BLaER1 treated with 17β-estradiol and CSF1 and Interleukin-3, amounts not matched to agents 10 nM and 100 nM (cell line): ENCODE measurements around the gene ZNF467.

Experiments
- H3K27ac ChIP-seq, 11 experiments: shearing (Covaris generic); formaldehyde crosslinking; 2 replicates each; pipeline ENCODE4 v1.8.1; 2022
- H3K27me3 ChIP-seq, 11 experiments: shearing (Covaris generic); formaldehyde crosslinking; 2 replicates each; pipeline ENCODE4 v1.8.1; 2022
- H3K36me3 ChIP-seq, 11 experiments: shearing (Covaris generic); formaldehyde crosslinking; 2 replicates each; pipeline ENCODE4 v1.8.1; 2022
- H3K4me1 ChIP-seq, 10 experiments: shearing (Covaris generic); formaldehyde crosslinking; 2 replicates each; pipeline ENCODE4 v1.8.1; 2022
- H3K4me2 ChIP-seq, 11 experiments: shearing (Covaris generic); formaldehyde crosslinking; 2 replicates each; pipeline ENCODE4 v1.8.1; 2022
- H3K4me3 ChIP-seq, 10 experiments: shearing (Covaris generic); formaldehyde crosslinking; 2 replicates each; pipeline ENCODE4 v1.8.1; 2022
- H3K9ac ChIP-seq, 11 experiments: shearing (Covaris generic); formaldehyde crosslinking; 2 replicates each; pipeline ENCODE4 v1.8.1; 2022
- H3K9me3 ChIP-seq, 11 experiments: shearing (Covaris generic); formaldehyde crosslinking; replicated peaks in 1 of 11; 2 replicates each; pipeline ENCODE4 v1.8.1; 2022
- H4K20me1 ChIP-seq, 11 experiments: shearing (Covaris generic); formaldehyde crosslinking; 2 replicates each; pipeline ENCODE4 v1.8.1; 2022
- Cebpa-rat ChIP-seq, 11 experiments: shearing (Covaris generic); IDR thresholded peaks; 2 replicates each; pipeline ENCODE4 v1.8.1; 2022

Gene ZNF467

DNA sequence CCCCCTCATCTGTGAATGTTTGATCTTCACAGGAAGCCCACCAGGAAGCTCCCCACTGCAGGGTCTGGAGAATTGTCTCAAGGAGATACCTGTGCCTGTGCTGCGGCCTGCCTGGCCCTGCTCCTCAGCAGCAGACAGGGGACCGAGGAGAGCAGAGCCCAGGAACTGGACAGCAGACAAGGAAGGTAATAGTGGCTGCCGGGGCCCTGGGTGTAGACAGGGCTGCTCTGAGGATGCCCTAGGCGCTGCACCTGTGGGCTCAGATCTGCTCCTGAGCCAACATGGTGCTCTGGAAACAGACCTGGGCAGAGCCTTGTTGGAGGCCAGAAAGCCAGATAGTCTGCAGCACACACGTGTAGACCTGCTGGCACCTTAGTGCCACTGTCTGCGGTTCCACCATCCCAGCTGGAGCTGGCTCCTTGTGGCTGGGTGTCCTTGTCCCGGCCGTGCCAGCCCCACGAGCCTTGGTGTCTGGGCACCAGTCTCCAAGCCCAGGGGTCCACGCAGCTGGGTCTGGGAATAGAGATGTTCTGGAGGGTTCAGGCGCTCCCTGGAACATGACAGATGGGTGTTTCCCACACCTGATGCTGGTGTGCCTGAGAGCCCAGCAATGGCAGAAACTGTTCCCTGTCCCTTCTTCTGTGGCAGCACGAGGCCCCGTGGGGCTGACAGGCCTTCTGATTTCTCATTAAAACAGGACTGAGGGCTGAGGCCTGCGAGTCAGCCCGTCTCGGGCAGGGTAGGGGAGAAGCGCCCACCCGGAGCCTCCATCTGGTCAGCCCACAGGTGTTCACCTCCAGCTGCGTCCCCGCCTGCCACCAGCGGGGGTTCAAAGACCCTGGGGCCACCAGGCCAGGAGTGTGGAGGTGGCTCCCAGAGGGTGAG, 44.7 kb downstream of the ZNF467 start:
- no peak overlapping the region for H3K4me2 ChIP-seq
- TF ChIP-seq Cebpa-rat (IDR thresholded peaks at IDR 0.05): no peak
- peaks cover 80 to 100% (median 99%) of the 10 kb centered on the region in 11 experiments for H3K36me3 ChIP-seq
- H3K4me3 ChIP-seq: no peak overlapping the region
- H3K9ac ChIP-seq: peak overlapping the region in 1 of 11 experiments; percentile 34; a peak in 3 of 22 replicates
- no peak overlapping the region for H3K27ac ChIP-seq
- no peaks in the 10 kb centered on the region for H3K27me3 ChIP-seq
- peaks cover 0 to 17% (median 0%) of the 10 kb centered on the region in 11 experiments; a peak in 3 of 22 replicates for H4K20me1 ChIP-seq
- H3K9me3 ChIP-seq: no peaks in the 10 kb centered on the region
- H3K4me1 ChIP-seq: peaks cover 14 to 48% (median 21%) of the 10 kb centered on the region in 10 experiments; a peak in 19 of 20 replicates

DNA sequence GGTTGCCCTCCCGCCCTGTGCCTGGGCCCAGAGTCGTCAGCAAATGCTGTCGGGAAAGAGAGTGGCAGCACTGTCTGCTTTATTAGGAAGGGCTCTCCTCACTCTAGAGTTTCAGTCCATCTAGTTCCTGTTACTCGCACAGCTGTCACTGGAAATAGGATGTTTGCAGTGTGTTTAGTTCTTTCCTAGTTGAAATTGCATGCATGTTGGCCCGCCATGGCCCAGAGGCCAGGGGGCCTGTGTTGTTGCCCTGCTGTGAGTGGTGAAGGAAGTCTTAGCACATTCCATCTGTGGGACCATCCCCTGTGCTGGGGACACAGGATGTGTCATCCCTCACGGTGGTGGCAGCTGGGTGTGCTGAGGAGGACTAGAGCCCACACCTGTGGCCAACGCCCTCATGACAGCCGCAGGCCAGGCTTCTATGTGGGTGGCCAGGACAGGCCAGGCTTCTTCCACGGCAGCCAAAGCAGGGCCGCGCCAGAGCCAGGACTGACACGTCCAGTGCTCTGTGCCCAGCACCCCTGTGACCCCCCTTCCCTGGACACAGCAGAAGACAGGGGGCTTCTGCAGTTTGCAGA, 45.4 kb downstream of the ZNF467 start:
- peaks cover 0 to 13% (median 0%) of the 10 kb centered on the region in 11 experiments; a peak in 2 of 22 replicates for H4K20me1 ChIP-seq
- H3K4me1 ChIP-seq: peaks cover 12 to 47% (median 17%) of the 10 kb centered on the region in 10 experiments; a peak in 18 of 20 replicates
- H3K9me3 ChIP-seq: no peaks in the 10 kb centered on the region
- peak overlapping the region in 1 of 11 experiments; percentile 25; a peak in 3 of 22 replicates for H3K9ac ChIP-seq
- no peak overlapping the region for H3K4me3 ChIP-seq
- TF ChIP-seq Cebpa-rat (IDR thresholded peaks at IDR 0.05): no peak
- no peaks in the 10 kb centered on the region for H3K27me3 ChIP-seq
- peaks cover 80 to 100% (median 99%) of the 10 kb centered on the region in 11 experiments for H3K36me3 ChIP-seq
- no peak overlapping the region for H3K27ac ChIP-seq
- peak overlapping the region in 2 of 11 experiments; percentile 30 to 91; a peak in 3 of 22 replicates for H3K4me2 ChIP-seq

DNA sequence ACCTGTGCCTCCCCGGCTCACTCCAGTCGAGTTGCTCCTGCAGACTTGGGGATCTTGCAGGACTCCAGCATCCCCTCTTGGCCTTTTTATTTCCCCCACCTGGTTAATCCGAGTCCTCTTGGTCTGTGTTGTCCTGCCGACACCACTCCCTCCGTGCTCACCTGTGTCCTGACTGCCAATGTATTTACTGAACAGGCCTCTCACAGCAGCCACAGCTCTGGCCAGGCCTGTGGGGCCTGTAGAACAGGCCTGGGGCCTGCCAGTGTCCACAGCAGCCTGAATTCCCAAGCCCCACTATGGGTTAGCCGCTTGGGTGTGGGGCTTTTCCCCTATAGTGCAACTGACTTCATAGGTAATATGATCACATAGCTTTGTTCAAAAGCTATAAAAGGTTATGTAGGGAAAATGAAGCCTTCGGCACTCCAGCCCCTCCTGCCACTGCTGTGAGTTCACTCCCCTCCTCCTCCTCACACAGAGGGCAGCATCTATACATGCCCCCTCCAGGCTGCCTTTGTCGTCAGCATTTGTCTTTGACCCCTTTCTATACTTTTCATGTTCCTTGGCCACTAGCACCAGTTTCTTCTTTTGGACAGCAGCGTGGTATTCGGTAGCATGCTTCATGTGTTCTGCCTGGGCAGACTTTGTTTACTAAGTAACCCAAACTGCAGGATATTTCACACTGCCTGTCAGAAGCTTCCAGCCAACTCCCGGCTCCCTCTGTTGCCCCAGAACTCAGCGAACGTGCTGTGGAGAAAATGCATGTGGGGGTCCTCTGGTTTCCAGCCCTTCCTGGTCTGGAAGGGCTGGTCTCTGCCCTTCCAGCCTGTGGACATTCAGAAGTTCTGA, 46.1 kb downstream of the ZNF467 start:
- no peak for TF ChIP-seq Cebpa-rat (IDR thresholded peaks at IDR 0.05)
- Histone ChIP-seq H4K20me1 (peaks cover 0 to 15% (median 0%) of the 10 kb centered on the region in 11 experiments; a peak in 2 of 22 replicates), H3K9me3 (no peaks in the 10 kb centered on the region), H3K9ac (peak overlapping the region in 2 of 11 experiments; percentile 11 to 25; a peak in 2 of 22 replicates), H3K4me1 (peaks cover 12 to 47% (median 17%) of the 10 kb centered on the region in 10 experiments; a peak in 18 of 20 replicates), H3K27ac (no peak overlapping the region), H3K4me3 (no peak overlapping the region), H3K4me2 (peak overlapping the region in 2 of 11 experiments; percentile 30 to 91; a peak in 3 of 22 replicates), H3K27me3 (no peaks in the 10 kb centered on the region), H3K36me3 (peaks cover 80 to 100% (median 99%) of the 10 kb centered on the region in 11 experiments)

DNA sequence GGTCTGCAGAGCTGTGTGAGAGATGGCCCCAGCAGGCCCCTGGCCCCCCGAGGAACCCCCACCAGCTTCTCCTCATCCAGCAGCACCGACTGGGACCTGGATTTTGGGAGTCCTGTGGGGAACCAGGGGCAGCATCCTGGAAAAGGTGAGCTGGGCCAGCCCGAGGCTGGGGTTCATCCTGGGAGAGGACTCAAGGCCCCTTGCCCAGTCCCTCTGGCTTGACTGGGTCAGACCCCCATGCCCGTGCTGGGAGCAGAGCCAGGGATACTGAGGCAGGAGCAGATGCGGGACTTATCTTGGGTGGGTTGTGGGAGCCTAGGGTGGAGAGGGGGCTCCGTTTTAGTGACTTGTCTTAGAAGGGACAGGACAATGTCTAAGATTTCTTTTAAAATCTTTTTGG, 47.5 kb downstream of the ZNF467 start:
- Histone ChIP-seq H3K9me3 (no peaks in the 10 kb centered on the region), H3K4me2 (peak overlapping the region in 7 of 11 experiments; percentile 2 to 91 (median 41); a peak in 11 of 22 replicates), H3K36me3 (peaks cover 80 to 100% (median 99%) of the 10 kb centered on the region in 11 experiments), H4K20me1 (peaks cover 0 to 25% (median 0%) of the 10 kb centered on the region in 11 experiments; a peak in 7 of 22 replicates), H3K4me3 (peak overlapping the region in 1 of 10 experiments; percentile 11; a peak in 1 of 20 replicates), H3K4me1 (peaks cover 12 to 47% (median 17%) of the 10 kb centered on the region in 10 experiments; a peak in 19 of 20 replicates), H3K27ac (peak overlapping the region in 9 of 11 experiments; percentile 27 to 72 (median 60); a peak in 12 of 22 replicates), H3K27me3 (no peaks in the 10 kb centered on the region), H3K9ac (peak overlapping the region in 6 of 11 experiments; percentile 23 to 67 (median 51); a peak in 5 of 22 replicates)
- TF ChIP-seq Cebpa-rat (IDR thresholded peaks at IDR 0.05): no peak

DNA sequence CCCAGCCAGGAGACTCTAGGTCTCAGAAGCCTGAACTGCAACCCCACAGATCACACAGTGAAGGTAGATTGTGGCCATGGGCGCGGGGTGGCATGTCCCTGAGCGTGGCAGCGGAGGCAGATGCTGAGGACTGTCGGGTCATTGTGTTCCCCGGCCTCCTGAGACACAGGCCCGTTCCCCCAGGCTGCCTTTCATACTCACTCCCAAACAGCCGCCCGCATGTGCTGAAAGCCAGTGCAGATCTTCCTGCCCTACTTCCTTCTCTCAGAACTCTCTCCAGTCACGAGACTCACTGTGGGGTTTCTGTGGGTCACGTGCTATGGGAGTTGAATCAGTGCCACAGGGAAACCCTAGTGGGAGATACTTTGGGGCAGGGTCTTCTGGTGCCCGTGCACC, 48.0 kb downstream of the ZNF467 start:
- peaks cover 80 to 100% (median 99%) of the 10 kb centered on the region in 11 experiments for H3K36me3 ChIP-seq
- peak overlapping the region; percentile 27 to 72 (median 59); a peak in 19 of 22 replicates for H3K27ac ChIP-seq

DNA sequence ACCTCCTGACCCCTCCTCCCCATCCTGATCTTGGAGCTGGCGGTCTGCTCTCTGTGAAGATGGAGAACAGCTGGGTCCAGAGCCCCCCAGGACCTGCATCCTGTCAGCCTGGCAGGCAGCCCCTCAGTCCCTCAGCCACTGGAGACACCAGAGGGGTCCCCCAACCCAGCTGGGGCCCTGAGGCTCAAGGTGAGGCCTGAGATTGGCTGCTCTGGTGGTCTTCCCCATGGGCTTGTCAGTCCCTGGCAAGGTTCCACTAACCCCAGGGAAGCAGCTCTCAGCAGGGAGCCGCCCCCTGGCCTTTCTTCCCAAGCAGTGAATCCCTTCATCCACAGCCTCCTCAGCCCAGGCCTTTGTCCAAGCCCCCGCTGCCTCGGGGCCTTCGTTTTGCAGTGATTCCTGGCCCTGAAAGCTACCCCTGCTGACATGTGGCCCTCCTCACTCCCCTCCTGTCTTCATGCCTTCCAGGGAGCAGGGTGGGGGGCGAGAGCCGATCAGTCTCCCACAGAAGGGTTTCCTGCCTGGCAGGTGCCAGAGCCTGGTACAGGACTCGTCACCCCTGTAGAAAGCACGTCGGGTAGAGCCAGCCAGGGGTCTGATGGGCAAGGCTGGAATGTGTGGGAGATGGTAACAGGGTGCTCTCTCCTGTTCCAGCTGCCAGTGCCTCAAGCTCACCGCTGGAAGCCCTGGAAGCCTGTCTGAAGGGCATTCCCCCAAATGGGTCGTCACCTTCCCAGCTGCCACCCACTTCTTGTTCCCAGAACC, 48.5 kb downstream of the ZNF467 start:
- TF ChIP-seq Cebpa-rat (IDR thresholded peaks at IDR 0.05): no peak
- Histone ChIP-seq H3K27ac (peak overlapping the region; percentile 27 to 72 (median 59); a peak in 19 of 22 replicates), H3K27me3 (no peaks in the 10 kb centered on the region), H3K9ac (peak overlapping the region in 10 of 11 experiments; percentile 14 to 67 (median 49); a peak in 14 of 22 replicates), H3K4me1 (peaks cover 20 to 47% (median 25%) of the 10 kb centered on the region in 10 experiments), H4K20me1 (peaks cover 0 to 34% (median 8%) of the 10 kb centered on the region in 11 experiments; a peak in 13 of 22 replicates), H3K9me3 (no peaks in the 10 kb centered on the region), H3K4me3 (no peak overlapping the region), H3K36me3 (peaks cover 80 to 100% (median 98%) of the 10 kb centered on the region in 11 experiments), H3K4me2 (peak overlapping the region; percentile 22 to 91 (median 41); a peak in 16 of 22 replicates)

More for the DNA sequence above, 48.0 kb downstream of the ZNF467 start:
- peak overlapping the region; percentile 22 to 91 (median 41); a peak in 16 of 22 replicates for H3K4me2 ChIP-seq
- H3K9me3 ChIP-seq: no peaks in the 10 kb centered on the region
- H3K4me3 ChIP-seq: peak overlapping the region in 1 of 10 experiments; percentile 11; a peak in 1 of 20 replicates
- no peak for TF ChIP-seq Cebpa-rat (IDR thresholded peaks at IDR 0.05)
- H3K9ac ChIP-seq: peak overlapping the region in 10 of 11 experiments; percentile 14 to 67 (median 49); a peak in 13 of 22 replicates
- peaks cover 0 to 30% (median 5%) of the 10 kb centered on the region in 11 experiments; a peak in 10 of 22 replicates for H4K20me1 ChIP-seq
- no peaks in the 10 kb centered on the region for H3K27me3 ChIP-seq
- peaks cover 15 to 47% (median 19%) of the 10 kb centered on the region in 10 experiments for H3K4me1 ChIP-seq

DNA sequence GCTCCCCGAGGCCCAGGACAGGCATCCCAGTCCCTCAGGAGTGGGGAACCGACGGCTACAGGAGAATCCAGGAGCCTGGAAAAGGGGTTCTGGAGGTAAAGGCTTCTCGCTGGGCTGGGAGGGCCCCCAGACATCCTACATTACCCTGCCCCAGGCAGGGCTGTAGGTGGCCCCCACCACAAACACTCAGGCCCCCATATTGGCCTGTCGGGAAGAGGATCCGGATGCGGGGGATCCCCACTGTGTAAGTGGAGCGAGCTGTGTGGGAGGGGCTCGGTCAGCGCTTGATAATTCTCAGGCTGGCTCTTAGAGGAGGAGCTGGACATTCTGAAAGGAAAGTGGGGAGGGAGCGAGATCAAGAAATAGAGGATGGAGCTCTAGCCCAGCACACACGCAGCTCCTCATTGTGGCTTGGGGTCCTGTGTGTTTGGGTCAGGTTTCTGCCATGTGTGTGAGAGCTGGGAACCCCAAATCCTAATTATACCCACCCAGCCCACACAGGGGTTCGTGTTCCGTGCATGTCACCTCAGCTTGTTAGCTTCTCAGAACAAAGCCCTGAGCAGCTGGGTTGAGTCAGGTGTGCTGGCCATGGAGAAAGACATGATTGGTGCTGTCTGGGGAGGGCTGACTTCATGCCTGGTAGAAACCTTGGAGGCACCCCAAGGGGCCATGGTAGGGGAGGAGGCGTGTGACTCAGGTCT, 49.4 kb downstream of the ZNF467 start:
- Histone ChIP-seq H3K4me2 (peak overlapping the region in 3 of 11 experiments; percentile 58 to 91 (median 76); a peak in 4 of 22 replicates), H3K27me3 (no peaks in the 10 kb centered on the region), H3K9me3 (no peaks in the 10 kb centered on the region), H3K36me3 (peaks cover 80 to 100% (median 96%) of the 10 kb centered on the region in 11 experiments), H3K27ac (peak overlapping the region in 1 of 11 experiments; percentile 49; a peak in 3 of 22 replicates), H3K9ac (peak overlapping the region in 6 of 11 experiments; percentile 18 to 67 (median 49); a peak in 3 of 22 replicates), H4K20me1 (peaks cover 0 to 43% (median 17%) of the 10 kb centered on the region in 11 experiments; a peak in 13 of 22 replicates), H3K4me1 (peaks cover 29 to 54% (median 34%) of the 10 kb centered on the region in 10 experiments), H3K4me3 (no peak overlapping the region)
- no peak for TF ChIP-seq Cebpa-rat (IDR thresholded peaks at IDR 0.05)
